ENCODE measurements around the gene TMEM31. TPM values are rescaled to one million over a fixed set of nuclear protein-coding genes. Genes with fewer than 3 reads are reported as not detected.

The TMEM31 gene
- total RNA-seq, 1 experiment from 2014 or later, result not detected

DNA sequence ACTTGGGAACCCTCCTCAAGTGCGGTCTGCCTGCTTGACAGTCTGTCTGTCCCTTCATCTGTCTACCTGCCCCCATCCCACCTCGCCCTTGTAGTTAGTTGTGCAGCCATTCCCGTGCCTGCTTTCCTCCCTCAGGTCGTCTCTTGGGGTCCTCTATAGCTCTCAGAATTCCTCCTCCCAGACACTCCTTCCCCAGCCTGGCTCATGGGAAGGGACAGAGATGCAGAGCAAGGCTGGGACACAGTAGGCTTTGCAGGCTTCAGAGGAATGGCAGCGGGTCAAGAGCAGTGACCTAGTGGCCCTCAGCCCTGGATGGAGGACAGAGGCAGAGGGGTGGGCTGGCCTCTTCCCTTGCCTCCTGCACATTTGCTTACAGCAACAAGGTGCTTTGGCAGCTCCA, 18.3 kb downstream of the TMEM31 start:
- Histone ChIP-seq H3K4me3 (replicated peaks in 1 of 2; ENCODE audit: low read depth in 1 of 2, low read length in 2 of 2) (no peak overlapping the region), H3K4me1 (ENCODE audit: control insufficient read depth in 1 of 2, insufficient read depth in 2 of 2, low read length in 2 of 2) (no peaks in the 10 kb centered on the region), H4K20me1 (ENCODE audit: insufficient read depth) (no peaks in the 10 kb centered on the region), H3K9ac (ENCODE audit: low read length) (no peak overlapping the region), H3K9me2 (ENCODE audit: insufficient read depth) (no peaks in the 10 kb centered on the region), H3K79me2 (ENCODE audit: insufficient read depth, low read length) (no peaks in the 10 kb centered on the region), H2AFZ (ENCODE audit: low read depth, low read length, poor library complexity, severe bottlenecking) (no peak overlapping the region), H3K4me2 (ENCODE audit: low read length) (no peak overlapping the region), H3K36me3 (ENCODE audit: control insufficient read depth in 1 of 2, insufficient read depth in 2 of 2, low read length in 2 of 2) (no peaks in the 10 kb centered on the region), H3K27me3 (ENCODE audit: insufficient read depth, low read length) (peaks cover 15% of the 10 kb centered on the region), H3K27ac (ENCODE audit: low read depth, low read length) (no peak overlapping the region), H3K9me3 (ENCODE audit: control insufficient read depth in 1 of 2, insufficient read depth in 1 of 2, low read depth in 1 of 2, low read length in 2 of 2) (no peaks in the 10 kb centered on the region)
- DNase-seq (ENCODE audit: low read depth, low spot score), result no peak
- intact Hi-C loops (cut with micrococcal nuclease), result no loop called here
- BruUV-seq (replicated peaks), result no TSS peak
- RAD21 ChIA-PET (ENCODE audit: low non-redundant PET in 1 of 2, low total read pairs in 2 of 2, uncharacterized antibody in 2 of 2, unreplicated experiment in 2 of 2), result no interaction called here
- CTCF ChIA-PET, result no interaction called here
- no peak for ATAC-seq
- TF ChIP-seq REST (IDR thresholded peaks at IDR 0.05; ENCODE audit: low read depth) (no peak), EZH2phosphoT487 (IDR thresholded peaks at IDR 0.05; ENCODE audit: borderline replicate concordance) (no peak), TCF7L2 (IDR thresholded peaks at IDR 0.05; ENCODE audit: borderline replicate concordance, extremely low read depth, insufficient read depth, insufficient read length) (no peak), SIN3A (IDR thresholded peaks at IDR 0.05; ENCODE audit: low read depth) (no peak), EZH2 (IDR thresholded peaks at IDR 0.05) (no peak), ZFX (IDR thresholded peaks at IDR 0.05) (no peak), SP1 (IDR thresholded peaks at IDR 0.05; ENCODE audit: low read depth) (no peak), YY1 (IDR thresholded peaks at IDR 0.05; ENCODE audit: extremely low read depth, insufficient replicate concordance, low read depth, low read length) (no peak), SRF (IDR thresholded peaks at IDR 0.05; ENCODE audit: low read depth) (no peak), FOSL1 (IDR thresholded peaks at IDR 0.05; ENCODE audit: low read depth) (no peak), CTCF (IDR thresholded peaks at IDR 0.05 in 2 of 3, conservative IDR thresholded peaks at IDR 0.05 in 1 of 3; ENCODE audit: borderline replicate concordance in 1 of 3, insufficient read depth in 1 of 3, low read depth in 2 of 3, low read length in 2 of 3) (no peak), CEBPB (IDR thresholded peaks at IDR 0.05; ENCODE audit: low read depth) (no peak), ZBTB33 (IDR thresholded peaks at IDR 0.05; ENCODE audit: extremely low read depth, insufficient replicate concordance, low read length) (no peak), POLR2AphosphoS5 (IDR thresholded peaks at IDR 0.05; ENCODE audit: low read depth, low read length) (no peak), ELF1 (IDR thresholded peaks at IDR 0.05; ENCODE audit: borderline replicate concordance, low read depth) (no peak), EGR1 (IDR thresholded peaks at IDR 0.05; ENCODE audit: low read depth) (no peak)
- POLR2A ChIA-PET, result no interaction called here

All from HCT116 (cell line).